Activated CD8-positive, alpha-beta memory T cell treated with anti-CD3 and anti-CD28 coated beads, Interleukin-2, amount 50 U/mL, for 48 hours (primary cell): ENCODE results near the gene KCNMA1.

Experiments
- DNase-seq: peaks from one replicate; pipeline ENCODE4 v3.0.0-alpha.2; 2020

Gene KCNMA1

GRCh38 chr10:77553311-77553710 lies 84.3 kb downstream of the KCNMA1 start:
- no peak for DNase-seq

GRCh38 chr10:77552252-77552651 lies 85.4 kb downstream of the KCNMA1 start:
- no peak for DNase-seq

GRCh38 chr10:77550378-77550777 lies 87.2 kb downstream of the KCNMA1 start:
- no peak for DNase-seq

- DNase-seq: no peak
Observed at GRCh38 chr10:77548671-77549070, 88.9 kb downstream of the KCNMA1 start.

GRCh38 chr10:77548157-77548556 lies 89.5 kb downstream of the KCNMA1 start:
- no peak for DNase-seq

- no peak for DNase-seq
Observed at GRCh38 chr10:77547307-77548050, 90.1 kb downstream of the KCNMA1 start.

GRCh38 chr10:77546042-77546441 lies 91.6 kb downstream of the KCNMA1 start:
- no peak for DNase-seq

- no peak for DNase-seq
Observed at GRCh38 chr10:77545585-77545984, 92.0 kb downstream of the KCNMA1 start.

- DNase-seq: no peak
Observed at GRCh38 chr10:77544617-77545016, 93.0 kb downstream of the KCNMA1 start.

- no peak for DNase-seq
Observed at GRCh38 chr10:77542710-77543259, 94.8 kb downstream of the KCNMA1 start.

- no peak for DNase-seq
Observed at GRCh38 chr10:77541944-77542343, 95.7 kb downstream of the KCNMA1 start.

- no peak for DNase-seq
Observed at GRCh38 chr10:77541247-77541646, 96.4 kb downstream of the KCNMA1 start.

GRCh38 chr10:77539147-77539935 lies 98.3 kb downstream of the KCNMA1 start:
- DNase-seq: no peak

- no peak for DNase-seq
Observed at GRCh38 chr10:77537720-77538373, 99.8 kb downstream of the KCNMA1 start.

GRCh38 chr10:77537071-77537470 lies 100.5 kb downstream of the KCNMA1 start:
- DNase-seq: no peak

GRCh38 chr10:77533887-77534278 lies 103.7 kb downstream of the KCNMA1 start:
- DNase-seq: no peak

- DNase-seq: no peak
Observed at GRCh38 chr10:77533146-77533886, 104.3 kb downstream of the KCNMA1 start.

GRCh38 chr10:77532068-77532467 lies 105.5 kb downstream of the KCNMA1 start:
- no peak for DNase-seq

- no peak for DNase-seq
Observed at GRCh38 chr10:77531441-77532001, 106.1 kb downstream of the KCNMA1 start.

- no peak for DNase-seq
Observed at GRCh38 chr10:77530011-77530410, 107.6 kb downstream of the KCNMA1 start.

GRCh38 chr10:77529050-77529576 lies 108.5 kb downstream of the KCNMA1 start:
- DNase-seq: no peak

GRCh38 chr10:77527839-77528238 lies 109.8 kb downstream of the KCNMA1 start:
- no peak for DNase-seq
